ENCODE data around the gene NEK6. TPM values are rescaled to one million over a fixed set of nuclear protein-coding genes. Genes with fewer than 3 reads are reported as not detected.

Gene NEK6
- total RNA-seq, 1 experiment from 2014 or later: 17.6 TPM

GRCh38 chr9:124262649-124262972, 4.9 kb downstream of the NEK6 start:
- DNase-seq: peak; percentile 73
- Histone ChIP-seq H3K27me3 (ENCODE audit: control insufficient read depth, insufficient read depth, low read length) (no peaks in the 10 kb centered on the region), H3K4me3 (ENCODE audit: insufficient read depth, low read depth, low read length) (no peak overlapping the region), H3K36me3 (replicated peaks; ENCODE audit: control insufficient read depth, insufficient read depth, low read length) (no peaks in the 10 kb centered on the region)

GRCh38 chr9:124263213-124263612, 5.5 kb downstream of the NEK6 start:
- no peak overlapping the region for H3K4me3 ChIP-seq (ENCODE audit: insufficient read depth, low read depth, low read length)
- DNase-seq: no peak
- no peaks in the 10 kb centered on the region for H3K27me3 ChIP-seq (ENCODE audit: control insufficient read depth, insufficient read depth, low read length)
- H3K36me3 ChIP-seq (replicated peaks; ENCODE audit: control insufficient read depth, insufficient read depth, low read length): no peaks in the 10 kb centered on the region

- DNase-seq: no peak
- H3K36me3 ChIP-seq (replicated peaks; ENCODE audit: control insufficient read depth, insufficient read depth, low read length): no peaks in the 10 kb centered on the region
- no peak overlapping the region for H3K4me3 ChIP-seq (ENCODE audit: insufficient read depth, low read depth, low read length)
Measured at GRCh38 chr9:124263800-124264426, 6.2 kb downstream of the NEK6 start.

GRCh38 chr9:124264823-124265233, 7.1 kb downstream of the NEK6 start:
- H3K36me3 ChIP-seq (replicated peaks; ENCODE audit: control insufficient read depth, insufficient read depth, low read length): no peaks in the 10 kb centered on the region
- no peak overlapping the region for H3K4me3 ChIP-seq (ENCODE audit: insufficient read depth, low read depth, low read length)
- DNase-seq: no peak
- H3K27me3 ChIP-seq (ENCODE audit: control insufficient read depth, insufficient read depth, low read length): no peaks in the 10 kb centered on the region

More at GRCh38 chr9:124263800-124264426, 6.2 kb downstream of the NEK6 start:
- H3K27me3 ChIP-seq (ENCODE audit: control insufficient read depth, insufficient read depth, low read length): no peaks in the 10 kb centered on the region

GRCh38 chr9:124265551-124265950, 7.8 kb downstream of the NEK6 start:
- Histone ChIP-seq H3K36me3 (replicated peaks; ENCODE audit: control insufficient read depth, insufficient read depth, low read length) (no peaks in the 10 kb centered on the region), H3K27me3 (ENCODE audit: control insufficient read depth, insufficient read depth, low read length) (no peaks in the 10 kb centered on the region), H3K4me3 (ENCODE audit: insufficient read depth, low read depth, low read length) (no peak overlapping the region)
- no peak for DNase-seq

GRCh38 chr9:124266139-124266825, 8.5 kb downstream of the NEK6 start:
- Histone ChIP-seq H3K36me3 (replicated peaks; ENCODE audit: control insufficient read depth, insufficient read depth, low read length) (no peaks in the 10 kb centered on the region), H3K4me3 (ENCODE audit: insufficient read depth, low read depth, low read length) (no peak overlapping the region), H3K27me3 (ENCODE audit: control insufficient read depth, insufficient read depth, low read length) (no peaks in the 10 kb centered on the region)
- no peak for DNase-seq

- no peak for DNase-seq
- Histone ChIP-seq H3K27me3 (ENCODE audit: control insufficient read depth, insufficient read depth, low read length) (no peaks in the 10 kb centered on the region), H3K36me3 (replicated peaks; ENCODE audit: control insufficient read depth, insufficient read depth, low read length) (no peaks in the 10 kb centered on the region), H3K4me3 (ENCODE audit: insufficient read depth, low read depth, low read length) (no peak overlapping the region)
Measured at GRCh38 chr9:124266826-124267201, 9.1 kb downstream of the NEK6 start.

GRCh38 chr9:124267271-124267807, 9.6 kb downstream of the NEK6 start:
- Histone ChIP-seq H3K4me3 (ENCODE audit: insufficient read depth, low read depth, low read length) (no peak overlapping the region), H3K36me3 (replicated peaks; ENCODE audit: control insufficient read depth, insufficient read depth, low read length) (no peaks in the 10 kb centered on the region), H3K27me3 (ENCODE audit: control insufficient read depth, insufficient read depth, low read length) (no peaks in the 10 kb centered on the region)
- no peak for DNase-seq

GRCh38 chr9:124268248-124268647, 10.5 kb downstream of the NEK6 start:
- no peak for DNase-seq
- no peaks in the 10 kb centered on the region for H3K27me3 ChIP-seq (ENCODE audit: control insufficient read depth, insufficient read depth, low read length)
- H3K36me3 ChIP-seq (replicated peaks; ENCODE audit: control insufficient read depth, insufficient read depth, low read length): no peaks in the 10 kb centered on the region
- H3K4me3 ChIP-seq (ENCODE audit: insufficient read depth, low read depth, low read length): no peak overlapping the region

GRCh38 chr9:124268661-124269060, 10.9 kb downstream of the NEK6 start:
- H3K27me3 ChIP-seq (ENCODE audit: control insufficient read depth, insufficient read depth, low read length): no peaks in the 10 kb centered on the region
- H3K4me3 ChIP-seq (ENCODE audit: insufficient read depth, low read depth, low read length): no peak overlapping the region
- no peaks in the 10 kb centered on the region for H3K36me3 ChIP-seq (replicated peaks; ENCODE audit: control insufficient read depth, insufficient read depth, low read length)
- no peak for DNase-seq

- no peak for DNase-seq
- Histone ChIP-seq H3K36me3 (replicated peaks; ENCODE audit: control insufficient read depth, insufficient read depth, low read length) (no peaks in the 10 kb centered on the region), H3K27me3 (ENCODE audit: control insufficient read depth, insufficient read depth, low read length) (no peaks in the 10 kb centered on the region), H3K4me3 (ENCODE audit: insufficient read depth, low read depth, low read length) (no peak overlapping the region)
Measured at GRCh38 chr9:124269556-124269955, 11.8 kb downstream of the NEK6 start.

GRCh38 chr9:124270504-124271335, 13.0 kb downstream of the NEK6 start:
- DNase-seq: no peak

GRCh38 chr9:124271660-124272059, 13.9 kb downstream of the NEK6 start:
- no peaks in the 10 kb centered on the region for H3K36me3 ChIP-seq (replicated peaks; ENCODE audit: control insufficient read depth, insufficient read depth, low read length)
- H3K27me3 ChIP-seq (ENCODE audit: control insufficient read depth, insufficient read depth, low read length): no peaks in the 10 kb centered on the region
- DNase-seq: no peak

More at GRCh38 chr9:124270504-124271335, 13.0 kb downstream of the NEK6 start:
- Histone ChIP-seq H3K36me3 (replicated peaks; ENCODE audit: control insufficient read depth, insufficient read depth, low read length) (no peaks in the 10 kb centered on the region), H3K4me3 (ENCODE audit: insufficient read depth, low read depth, low read length) (no peak overlapping the region), H3K27me3 (ENCODE audit: control insufficient read depth, insufficient read depth, low read length) (no peaks in the 10 kb centered on the region)

GRCh38 chr9:124272118-124272517, 14.4 kb downstream of the NEK6 start:
- Histone ChIP-seq H3K4me3 (ENCODE audit: insufficient read depth, low read depth, low read length) (no peak overlapping the region), H3K36me3 (replicated peaks; ENCODE audit: control insufficient read depth, insufficient read depth, low read length) (no peaks in the 10 kb centered on the region), H3K27me3 (ENCODE audit: control insufficient read depth, insufficient read depth, low read length) (no peaks in the 10 kb centered on the region)
- no peak for DNase-seq

More at GRCh38 chr9:124271660-124272059, 13.9 kb downstream of the NEK6 start:
- H3K4me3 ChIP-seq (ENCODE audit: insufficient read depth, low read depth, low read length): no peak overlapping the region

GRCh38 chr9:124272979-124273378, 15.2 kb downstream of the NEK6 start:
- no peak overlapping the region for H3K4me3 ChIP-seq (ENCODE audit: insufficient read depth, low read depth, low read length)
- DNase-seq: no peak
- H3K27me3 ChIP-seq (ENCODE audit: control insufficient read depth, insufficient read depth, low read length): no peaks in the 10 kb centered on the region
- H3K36me3 ChIP-seq (replicated peaks; ENCODE audit: control insufficient read depth, insufficient read depth, low read length): no peaks in the 10 kb centered on the region

All from H7 (cell line).